Hepatocyte (in vitro differentiated cells): ENCODE results near the gene OR4M2. TPM values are rescaled to one million over a fixed set of nuclear protein-coding genes. Genes with fewer than 3 reads are reported as not detected.
"Not testable (repeated sequence)": the region's sequence is repeated elsewhere in the genome, so short reads cannot be mapped to it uniquely, and the experiment has no call there.

Experiments used
- DNase-seq: peaks from one replicate; pipeline ENCODE4 v3.0.0-alpha.2; 2016; ENCODE audit warnings: low spot score
- H2AFZ ChIP-seq: fragments of 200-600 bp; sonication (generic); 2 replicates; pipeline ENCODE4 v1.6.0; 2016; ENCODE audit warnings: antibody characterized with exemption, mild to moderate bottlenecking
- H3K27ac ChIP-seq: fragments of 200-600 bp; sonication (generic); 2 replicates; pipeline ENCODE4 v1.5.1; 2016; ENCODE audit warnings: mild to moderate bottlenecking
- H3K27me3 ChIP-seq: fragments of 200-600 bp; sonication (generic); 2 replicates; pipeline ENCODE4 v1.6.1; 2016
- H3K36me3 ChIP-seq: fragments of 200-600 bp; sonication (generic); replicated peaks from 2 replicates; pipeline ENCODE4 v1.5.1; 2016; ENCODE audit warnings: low read depth; ENCODE audit not compliant: insufficient read depth
- H3K4me1 ChIP-seq: fragments of 200-600 bp; sonication (generic); 2 replicates; pipeline ENCODE4 v1.5.1; 2016; ENCODE audit warnings: mild to moderate bottlenecking, moderate library complexity; ENCODE audit not compliant: insufficient read depth
- H3K4me2 ChIP-seq: fragments of 200-600 bp; sonication (generic); 2 replicates; pipeline ENCODE4 v1.6.0; 2016
- H3K4me3 ChIP-seq: fragments of 200-600 bp; sonication (generic); 2 replicates; pipeline ENCODE4 v1.5.1; 2016; ENCODE audit warnings: mild to moderate bottlenecking
- H3K79me2 ChIP-seq: fragments of 200-600 bp; sonication (generic); 2 replicates; pipeline ENCODE4 v1.6.0; 2017; ENCODE audit warnings: mild to moderate bottlenecking
- H3K9me2 ChIP-seq: fragments of 200-600 bp; sonication (generic); replicated peaks from 2 replicates; pipeline ENCODE4 v1.6.0; 2017; ENCODE audit warnings: mild to moderate bottlenecking; ENCODE audit not compliant: insufficient read depth
- H3K9me3 ChIP-seq: fragments of 200-600 bp; sonication (generic); 2 replicates; pipeline ENCODE4 v1.5.1; 2016; ENCODE audit warnings: low read depth, mild to moderate bottlenecking
- H4K20me1 ChIP-seq: fragments of 200-600 bp; sonication (generic); 2 replicates; pipeline ENCODE4 v1.6.0; 2016; ENCODE audit warnings: mild to moderate bottlenecking; ENCODE audit not compliant: insufficient read depth, poor library complexity, severe bottlenecking
- WGBS: methylation state at CpG from one replicate; pipeline ENCODE4 v1.1.6; 2016; ENCODE audit warnings: low lambda C conversion rate; ENCODE audit errors: missing lambda C conversion rate; 5-methylcytosine and 5-hydroxymethylcytosine counted together
- polyA plus RNA-seq: library from polyadenylated mRNA; unstranded; fragments of >200 nt; fragmentation: Nextera tagmentation; extraction: Ambion mirVana; gene quantifications from 2 replicates; pipeline ENCODE4 v1.2.1, GENCODE V29; 2016
- total RNA-seq: library from RNA; depleted of rRNA; stranded (reverse); fragments of >200 nt; gene quantifications from 2 replicates; pipeline ENCODE4 v1.2.3, GENCODE V29; 2014

OR4M2 gene
- total RNA-seq, result not detected in 2 replicates
- not detected in 2 replicates for polyA plus RNA-seq

DNA sequence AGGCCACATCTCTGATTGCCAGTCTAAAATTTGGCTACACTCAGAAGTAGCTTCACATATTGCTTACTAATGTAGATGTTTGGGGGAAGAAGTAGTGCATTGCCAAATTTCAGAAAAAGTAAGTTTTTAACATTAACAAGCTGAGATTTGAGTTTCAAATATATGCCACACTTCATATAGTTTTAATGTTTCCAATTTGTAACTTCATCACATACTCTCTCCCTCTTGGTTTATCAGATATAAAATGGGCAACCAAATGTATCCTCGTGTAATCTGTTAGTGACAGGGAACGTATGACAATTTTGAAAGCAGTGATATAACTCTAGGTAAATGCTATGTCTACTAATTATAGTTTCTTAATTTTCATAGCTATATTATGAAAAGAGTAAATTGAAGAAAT, at the start of gene OR4M2:
TSS of gene OR4M2 (plus strand) at position 301 of the 400 bp plus-strand sequence. CDS start at position 399, 98 bp downstream.
- not testable (repeated sequence) for H2AFZ ChIP-seq, H3K27me3 ChIP-seq, H4K20me1 ChIP-seq, H3K27ac ChIP-seq, H3K4me3 ChIP-seq, H3K9me3 ChIP-seq, H3K36me3 ChIP-seq, DNase-seq, H3K9me2 ChIP-seq, H3K4me2 ChIP-seq, H3K4me1 ChIP-seq, H3K79me2 ChIP-seq
- no CpG with 5 or more reads among the region's 2 CpGs for WGBS

GRCh38 chr15:22069267-22069666, 11.1 kb upstream of the OR4M2 start:
- not testable (repeated sequence) for H2AFZ ChIP-seq, H3K4me2 ChIP-seq, H3K79me2 ChIP-seq, H3K36me3 ChIP-seq, DNase-seq, H3K9me2 ChIP-seq, H3K4me1 ChIP-seq, H3K9me3 ChIP-seq, H3K27me3 ChIP-seq, H4K20me1 ChIP-seq, H3K4me3 ChIP-seq, H3K27ac ChIP-seq

- H3K27me3 ChIP-seq, H3K4me2 ChIP-seq: not testable (repeated sequence)
- no CpG with 5 or more reads among the region's 3 CpGs for WGBS
Observed at GRCh38 chr15:22081386-22081785, 1.1 kb downstream of the OR4M2 start.

DNA sequence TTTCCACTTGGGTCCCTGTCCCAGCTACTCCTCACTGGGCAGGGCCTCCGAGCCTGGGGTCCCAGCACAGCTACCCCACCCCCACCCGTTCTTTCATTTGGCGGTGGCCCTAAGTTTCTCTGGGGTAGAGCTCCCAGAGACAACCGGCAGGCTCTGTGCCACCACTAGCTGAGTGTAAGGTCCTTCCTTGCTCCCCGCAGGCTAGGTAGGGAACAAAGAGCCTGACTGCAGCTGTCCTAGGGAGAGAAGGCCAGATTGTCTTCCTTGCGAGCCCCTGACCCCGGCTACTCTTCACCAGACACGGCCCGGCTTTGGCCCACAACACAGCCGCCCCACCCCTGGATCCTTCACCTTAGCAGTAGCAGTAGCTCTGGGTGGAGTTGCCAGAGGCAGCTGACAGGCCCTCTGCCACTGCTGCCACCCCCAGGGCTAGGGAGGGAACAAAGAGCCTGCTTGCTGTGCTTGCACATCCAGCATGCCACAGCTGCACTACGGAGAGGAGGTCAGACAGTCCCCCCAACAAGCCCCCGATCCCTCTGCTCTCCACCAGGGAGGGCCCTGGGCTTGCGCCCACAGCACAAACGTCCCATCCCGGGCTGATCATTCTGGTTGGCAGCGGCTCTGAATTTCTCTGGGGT, 18.4 kb downstream of the OR4M2 start:
- H3K4me1 ChIP-seq, H3K4me3 ChIP-seq, H3K9me2 ChIP-seq, H2AFZ ChIP-seq, H3K9me3 ChIP-seq, H3K27me3 ChIP-seq, H3K27ac ChIP-seq, H4K20me1 ChIP-seq, DNase-seq, H3K36me3 ChIP-seq, H3K79me2 ChIP-seq, H3K4me2 ChIP-seq: not testable (repeated sequence)
- 60% methylated on average over 1 of the region's 16 CpGs for WGBS

More at GRCh38 chr15:22081386-22081785, 1.1 kb downstream of the OR4M2 start:
- not testable (repeated sequence) for H3K9me2 ChIP-seq, H3K4me3 ChIP-seq, H3K4me1 ChIP-seq, H3K36me3 ChIP-seq, H3K9me3 ChIP-seq, H2AFZ ChIP-seq, H3K27ac ChIP-seq, H4K20me1 ChIP-seq, H3K79me2 ChIP-seq, DNase-seq

- H3K9me3 ChIP-seq, H3K27me3 ChIP-seq, H3K4me3 ChIP-seq, H3K79me2 ChIP-seq, H3K4me1 ChIP-seq, H3K27ac ChIP-seq, DNase-seq, H3K9me2 ChIP-seq, H4K20me1 ChIP-seq, H3K4me2 ChIP-seq, H3K36me3 ChIP-seq, H2AFZ ChIP-seq: not testable (repeated sequence)
- no CpG with 5 or more reads among the region's 17 CpGs for WGBS
Observed at GRCh38 chr15:22099289-22099891, 19.1 kb downstream of the OR4M2 start.

GRCh38 chr15:22122033-22122432, 41.7 kb downstream of the OR4M2 start:
- not testable (repeated sequence) for H3K27ac ChIP-seq, H4K20me1 ChIP-seq, H3K79me2 ChIP-seq, H3K4me2 ChIP-seq, H3K4me3 ChIP-seq, H3K9me2 ChIP-seq, DNase-seq, H3K36me3 ChIP-seq, H2AFZ ChIP-seq, H3K4me1 ChIP-seq, H3K27me3 ChIP-seq, H3K9me3 ChIP-seq
- 57% methylated on average over 5 of the region's 5 CpGs for WGBS

Other genes starting within 250 kb of the OR4M2 start
- not detected in 2 replicates for gene POTEB, start 202.8 kb upstream of the OR4M2 start, total RNA-seq
- gene POTEB, start 202.8 kb upstream of the OR4M2 start, polyA plus RNA-seq, result not detected in 2 replicates